GM18870 (cell line): Measurements from ENCODE around the gene ABLIM1.
A peak's percentile ranks its signal among the peaks of the same experiment; 100 is the strongest.

Experiments
- ATAC-seq: cut with Tn5 transposase; IDR thresholded peaks from one replicate; pipeline ENCODE4 v1.9.1; 2021; ENCODE audit warnings: moderate library complexity; ENCODE audit not compliant: unreplicated experiment

The ABLIM1 gene

GRCh38 chr10:114471906-114472876 is 185.9 kb downstream of the ABLIM1 start:
- no peak for ATAC-seq

DNA sequence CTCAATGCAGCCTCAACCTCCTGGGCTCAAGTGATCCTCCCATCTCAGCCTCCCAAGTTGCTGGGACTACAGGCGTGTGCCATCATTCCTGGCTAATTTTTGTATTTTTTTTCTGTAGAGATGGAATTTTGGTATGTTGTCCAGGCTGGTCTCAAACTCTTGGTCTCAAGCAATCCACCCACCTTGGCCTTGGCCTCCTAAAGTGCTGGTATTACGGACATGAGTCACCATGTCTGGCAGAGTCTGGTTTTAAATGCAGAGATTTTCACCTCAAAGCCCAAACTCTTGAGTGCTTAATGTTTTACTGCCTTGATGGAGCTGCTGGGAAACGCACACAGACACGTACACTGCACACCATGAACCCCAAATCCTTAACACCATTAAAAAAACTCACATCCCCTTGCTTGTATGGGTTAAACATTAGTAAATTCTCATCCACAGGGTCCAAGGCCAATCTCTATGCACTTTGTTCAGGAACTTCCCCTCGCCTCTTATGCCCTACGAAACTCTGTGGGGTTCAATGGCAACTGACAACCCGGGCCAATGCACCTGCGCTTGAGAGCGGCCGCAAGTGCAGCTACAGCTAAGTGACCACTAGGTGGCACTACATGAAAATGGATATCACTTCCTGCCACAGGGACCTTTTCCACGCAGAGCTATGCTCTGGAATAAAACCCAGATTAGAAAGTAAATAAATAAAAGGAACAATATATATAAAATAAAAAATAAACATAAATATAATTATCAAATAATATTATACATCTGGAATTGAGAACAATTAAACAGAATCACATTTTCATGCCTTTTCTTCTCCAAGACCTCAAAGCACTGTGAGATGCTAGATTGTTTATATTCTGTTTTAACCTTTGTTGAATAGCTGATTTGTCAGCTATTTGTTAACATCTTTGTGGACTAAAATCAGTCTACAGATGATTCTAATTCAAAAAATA is 186.8 kb downstream of the ABLIM1 start:
- peak; percentile 90 for ATAC-seq

- no peak for ATAC-seq
Observed at GRCh38 chr10:114470361-114470760, 187.7 kb downstream of the ABLIM1 start.

- no peak for ATAC-seq
Observed at GRCh38 chr10:114458955-114459354, 199.1 kb downstream of the ABLIM1 start.

- ATAC-seq, result no peak
Observed at GRCh38 chr10:114458216-114458920, 199.7 kb downstream of the ABLIM1 start.

DNA sequence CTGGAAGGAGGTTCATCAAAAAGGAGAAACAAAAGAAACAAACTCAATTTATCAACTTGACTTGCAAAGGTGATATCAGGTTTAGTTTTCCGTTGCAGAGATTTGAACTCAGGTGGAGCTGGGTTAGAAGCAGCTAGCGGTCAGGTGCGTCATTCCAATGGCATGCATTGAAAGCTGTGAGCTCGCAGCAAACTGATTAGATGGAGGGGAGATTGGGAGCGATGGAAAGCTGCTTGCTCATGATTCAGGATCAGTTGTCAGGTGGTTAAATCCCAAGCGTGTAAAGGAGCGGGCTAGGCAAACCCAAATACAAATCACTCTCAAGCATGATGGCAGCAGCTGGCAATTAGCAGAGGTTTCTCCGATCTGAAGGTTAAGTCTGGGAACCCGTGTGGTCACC is 204.5 kb downstream of the ABLIM1 start:
- ATAC-seq, result no peak

GRCh38 chr10:114448897-114449296 is 209.2 kb downstream of the ABLIM1 start:
- no peak for ATAC-seq

GRCh38 chr10:114445332-114445731 is 212.7 kb downstream of the ABLIM1 start:
- ATAC-seq, result no peak

- no peak for ATAC-seq
Observed at GRCh38 chr10:114444819-114445218, 213.3 kb downstream of the ABLIM1 start.

DNA sequence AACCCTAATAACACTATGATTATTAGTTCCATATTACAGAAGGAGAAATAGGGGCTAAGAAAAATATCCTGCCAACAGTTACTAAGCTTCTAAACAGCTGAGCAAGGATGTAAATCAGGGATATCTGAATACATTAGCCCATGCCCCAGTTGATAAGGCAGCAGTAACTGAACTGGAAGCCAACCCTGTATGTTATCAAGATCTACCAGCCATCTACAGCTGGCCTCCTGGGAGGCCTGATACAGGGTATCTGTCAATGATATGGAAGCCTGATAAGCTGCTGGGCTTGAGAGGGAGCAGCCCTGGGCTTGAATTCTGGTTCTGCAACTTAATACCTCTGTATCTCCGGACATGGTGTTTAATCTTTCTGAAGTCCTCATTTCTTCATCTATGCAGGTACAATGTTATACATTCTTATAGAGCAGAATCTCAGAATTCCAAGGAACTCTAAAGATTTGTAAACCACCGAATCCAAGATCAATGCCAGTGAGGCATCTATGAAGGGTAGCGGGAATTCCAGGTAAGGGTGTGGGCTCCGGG is 215.9 kb downstream of the ABLIM1 start:
- ATAC-seq, result no peak

- no peak for ATAC-seq
Observed at GRCh38 chr10:114441107-114441506, 217.0 kb downstream of the ABLIM1 start.

DNA sequence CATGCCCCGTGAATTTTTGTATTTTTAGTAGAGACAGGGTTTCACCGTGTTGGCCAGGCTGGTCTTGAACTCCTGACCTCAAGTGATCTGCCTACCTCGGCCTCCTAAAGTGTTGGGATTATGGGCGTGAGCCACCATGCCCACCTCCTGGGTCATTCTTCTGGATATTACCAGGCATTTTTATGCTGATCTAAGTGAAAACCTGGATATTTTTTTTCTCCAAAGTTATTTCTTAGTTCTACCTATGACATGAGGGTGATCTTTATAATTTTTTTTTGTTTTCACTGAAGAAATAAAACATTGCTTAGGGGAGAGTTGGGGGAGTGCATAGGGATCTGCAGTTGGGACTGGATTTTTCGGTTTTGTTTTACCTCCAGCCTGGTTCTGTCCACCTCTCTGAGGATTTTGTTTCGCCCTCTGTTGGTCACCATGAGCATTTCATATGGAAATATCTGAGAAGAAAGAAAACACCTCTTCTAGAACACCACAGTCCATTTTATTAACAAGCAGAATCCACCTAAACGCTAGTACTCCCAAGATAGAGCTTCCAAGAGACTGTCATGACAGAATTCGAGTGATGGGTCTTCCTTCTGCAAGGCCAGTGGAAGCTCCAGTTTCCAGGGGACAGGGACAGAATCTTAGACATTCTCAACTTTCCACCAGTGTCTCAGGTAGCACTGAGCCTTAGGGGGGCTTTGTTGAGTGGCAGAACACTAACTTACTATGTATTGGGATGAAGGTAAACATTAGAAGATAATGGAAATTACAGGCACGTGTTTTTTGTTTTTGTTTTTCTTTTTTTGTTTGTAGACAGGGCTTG is 220.4 kb downstream of the ABLIM1 start:
- ATAC-seq, result no peak

- ATAC-seq, result no peak
Observed at GRCh38 chr10:114436941-114437340, 221.1 kb downstream of the ABLIM1 start.

GRCh38 chr10:114432566-114433093 is 225.4 kb downstream of the ABLIM1 start:
- ATAC-seq, result no peak

DNA sequence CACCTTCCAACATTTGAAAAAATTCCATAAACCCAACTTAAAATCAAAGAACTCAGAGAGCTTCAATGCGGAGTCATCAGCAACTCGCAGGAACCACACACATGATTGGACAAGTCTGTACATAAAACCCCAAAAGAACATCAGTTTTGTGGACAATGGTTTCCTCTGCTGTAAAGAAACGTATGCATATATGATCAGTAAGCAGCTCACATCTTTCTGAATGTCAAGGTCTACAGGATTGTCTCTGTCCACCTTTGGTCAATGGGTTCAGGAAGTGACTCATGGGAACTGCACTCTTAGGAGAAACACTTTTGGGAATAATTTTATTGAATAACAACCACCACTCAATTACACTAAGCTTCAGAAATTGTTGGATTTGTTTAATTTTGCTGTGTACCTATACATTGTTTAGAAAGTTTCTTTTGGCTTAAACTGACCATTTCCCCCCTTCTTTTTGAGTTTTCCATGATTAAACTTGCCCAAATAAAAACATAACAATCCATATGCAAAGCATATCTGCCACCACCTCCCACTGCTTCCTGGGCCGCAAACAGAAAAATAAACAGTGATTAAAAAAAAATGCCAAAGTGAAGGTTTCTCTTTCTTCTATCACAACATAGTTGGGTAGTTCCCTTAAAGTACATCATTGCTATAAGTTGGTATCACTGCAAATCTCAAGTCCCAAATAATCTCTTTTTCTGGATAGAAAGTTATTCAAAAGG is 226.5 kb downstream of the ABLIM1 start:
- ATAC-seq, result no peak

DNA sequence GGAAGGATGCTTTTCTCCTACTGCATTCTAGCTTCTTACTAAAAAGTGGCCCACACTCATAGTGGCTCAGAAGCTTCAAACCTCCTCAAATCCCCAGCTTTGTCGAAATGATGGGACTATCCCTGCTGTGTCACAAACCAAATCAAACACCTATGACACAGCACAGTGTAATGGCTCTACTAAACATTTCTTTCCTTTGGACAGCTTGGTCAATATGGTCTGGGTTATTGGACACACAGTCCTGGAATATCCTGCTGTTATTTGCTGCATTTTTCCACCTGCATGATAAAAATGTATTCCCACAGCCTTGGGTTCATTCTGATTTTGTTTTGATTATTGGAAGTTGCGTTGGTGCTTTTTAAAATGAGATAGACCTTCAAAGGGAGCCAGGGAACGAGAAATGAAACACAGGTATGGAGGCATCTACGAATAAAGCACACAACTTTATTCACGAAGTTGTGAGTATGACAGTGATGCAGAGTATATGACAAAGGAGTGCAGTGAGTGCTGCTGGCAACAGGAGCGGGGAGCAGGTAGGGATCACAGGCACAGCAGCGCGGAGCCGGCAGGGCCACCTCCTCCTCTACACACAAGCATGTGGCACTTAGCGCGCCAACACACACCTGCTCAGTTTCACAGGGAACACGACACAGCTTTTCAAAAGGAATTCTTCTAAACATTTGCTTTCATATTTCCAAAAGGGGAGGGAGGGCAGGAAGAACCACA is 227.2 kb downstream of the ABLIM1 start:
- ATAC-seq, result no peak

DNA sequence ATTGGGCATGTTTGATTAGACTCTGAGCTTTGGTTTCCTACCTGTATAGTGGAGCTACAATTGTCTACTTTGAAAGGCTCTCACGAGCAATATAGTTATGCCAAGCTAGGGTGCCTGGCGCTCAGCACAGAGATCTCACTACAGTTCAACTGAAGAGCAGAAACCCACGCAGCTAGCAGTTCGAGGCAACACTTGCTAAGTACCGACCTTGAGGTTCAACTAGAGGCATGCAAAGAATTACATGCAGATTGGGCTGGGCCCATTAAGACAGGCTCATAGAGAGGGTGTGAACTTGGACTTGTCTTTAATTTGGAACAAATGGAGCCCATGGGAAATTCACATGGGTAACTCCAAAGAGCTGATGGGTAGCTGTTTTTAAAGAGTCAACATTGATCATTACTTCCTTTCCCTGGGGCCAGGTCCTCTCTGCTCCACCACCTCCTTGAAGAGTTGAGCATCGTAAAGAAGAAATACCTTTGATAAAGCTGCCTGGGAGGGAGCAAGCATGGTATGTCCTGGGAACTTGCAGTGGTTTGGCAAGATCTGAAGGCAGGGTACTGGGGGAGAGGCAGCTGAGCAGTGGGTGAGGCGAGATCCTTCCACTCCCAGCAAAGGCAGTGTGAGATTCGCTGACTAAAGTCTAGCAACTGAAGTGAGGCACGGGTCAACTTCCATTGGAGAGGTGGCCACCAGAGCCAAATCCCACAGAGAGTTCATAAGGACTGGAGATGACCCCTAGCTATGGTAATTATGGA is 228.3 kb downstream of the ABLIM1 start:
- ATAC-seq, result no peak
